NCI-H2196 (cell line): ENCODE data around the gene TRIO.

Experiments
- DNase-seq: peaks from one replicate; lab custom pipeline; 2025; ENCODE audit not compliant: unreplicated experiment; lab: John Stamatoyannopoulos, UW

TRIO gene

DNA sequence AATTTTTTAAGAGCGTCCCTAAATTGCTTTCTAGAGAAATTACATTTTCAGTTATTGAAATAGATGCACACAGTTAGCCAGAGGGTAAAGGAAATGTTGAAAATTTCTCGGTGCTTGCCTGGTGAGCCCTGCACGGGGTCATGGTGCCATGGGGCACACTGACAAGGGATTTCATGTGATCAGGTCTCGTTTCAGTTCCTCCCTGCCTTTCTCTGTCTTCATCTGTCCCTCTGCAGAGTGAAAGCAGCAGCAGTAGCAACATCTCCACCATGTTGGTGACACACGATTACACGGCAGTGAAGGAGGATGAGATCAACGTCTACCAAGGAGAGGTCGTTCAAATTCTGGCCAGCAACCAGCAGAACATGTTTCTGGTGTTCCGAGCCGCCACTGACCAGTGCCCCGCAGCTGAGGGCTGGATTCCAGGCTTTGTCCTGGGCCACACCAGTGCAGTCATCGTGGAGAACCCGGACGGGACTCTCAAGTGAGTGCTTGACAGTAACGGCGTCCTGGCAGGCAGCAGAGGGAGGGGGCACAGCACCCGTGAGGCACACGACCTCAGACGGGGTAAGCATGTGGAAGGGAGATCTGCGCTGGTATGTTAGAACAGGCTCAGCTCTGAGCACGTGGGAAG is 349.3 kb downstream of the TRIO start:
- DNase-seq = no peak

DNA sequence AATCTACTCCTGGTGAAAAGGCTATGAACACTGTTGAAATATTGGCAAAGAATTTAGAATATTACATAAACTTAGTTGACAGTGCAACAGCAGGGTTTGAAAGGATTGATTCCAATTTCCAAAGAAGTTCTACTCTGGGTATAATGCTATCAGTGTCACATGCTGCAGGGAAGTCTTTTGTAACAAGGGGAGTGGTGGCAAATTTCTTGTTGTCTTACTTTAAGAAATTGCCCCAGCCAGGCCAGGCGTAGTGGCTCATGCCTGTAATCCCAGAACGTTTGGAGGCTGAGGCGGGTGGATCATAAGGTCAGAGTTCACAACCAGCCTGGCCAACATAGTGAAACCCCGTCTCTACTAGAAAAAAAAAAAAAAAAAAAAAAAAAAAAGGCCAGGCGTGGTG is 352.2 kb downstream of the TRIO start:
- no peak for DNase-seq

DNA sequence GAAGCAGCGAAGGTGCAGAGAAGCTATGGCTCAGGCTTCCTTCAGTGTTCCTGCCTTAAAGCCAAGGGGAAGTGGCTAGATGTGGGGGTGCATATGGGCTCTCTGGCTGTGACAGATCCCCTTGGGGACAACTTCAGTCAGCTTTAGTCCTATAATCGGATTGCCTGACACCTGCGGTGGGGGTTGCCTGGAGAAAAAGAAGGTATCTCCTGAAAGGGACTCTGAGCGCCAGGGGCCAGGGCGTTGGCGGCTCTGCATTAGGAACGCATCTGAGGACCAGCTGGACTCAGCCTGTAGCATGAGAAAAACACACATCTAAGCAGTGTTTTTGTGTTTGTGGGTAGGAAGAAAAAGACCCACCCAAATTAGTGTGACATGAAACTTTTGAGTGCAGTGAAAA is 354.2 kb downstream of the TRIO start:
- no peak for DNase-seq

DNA sequence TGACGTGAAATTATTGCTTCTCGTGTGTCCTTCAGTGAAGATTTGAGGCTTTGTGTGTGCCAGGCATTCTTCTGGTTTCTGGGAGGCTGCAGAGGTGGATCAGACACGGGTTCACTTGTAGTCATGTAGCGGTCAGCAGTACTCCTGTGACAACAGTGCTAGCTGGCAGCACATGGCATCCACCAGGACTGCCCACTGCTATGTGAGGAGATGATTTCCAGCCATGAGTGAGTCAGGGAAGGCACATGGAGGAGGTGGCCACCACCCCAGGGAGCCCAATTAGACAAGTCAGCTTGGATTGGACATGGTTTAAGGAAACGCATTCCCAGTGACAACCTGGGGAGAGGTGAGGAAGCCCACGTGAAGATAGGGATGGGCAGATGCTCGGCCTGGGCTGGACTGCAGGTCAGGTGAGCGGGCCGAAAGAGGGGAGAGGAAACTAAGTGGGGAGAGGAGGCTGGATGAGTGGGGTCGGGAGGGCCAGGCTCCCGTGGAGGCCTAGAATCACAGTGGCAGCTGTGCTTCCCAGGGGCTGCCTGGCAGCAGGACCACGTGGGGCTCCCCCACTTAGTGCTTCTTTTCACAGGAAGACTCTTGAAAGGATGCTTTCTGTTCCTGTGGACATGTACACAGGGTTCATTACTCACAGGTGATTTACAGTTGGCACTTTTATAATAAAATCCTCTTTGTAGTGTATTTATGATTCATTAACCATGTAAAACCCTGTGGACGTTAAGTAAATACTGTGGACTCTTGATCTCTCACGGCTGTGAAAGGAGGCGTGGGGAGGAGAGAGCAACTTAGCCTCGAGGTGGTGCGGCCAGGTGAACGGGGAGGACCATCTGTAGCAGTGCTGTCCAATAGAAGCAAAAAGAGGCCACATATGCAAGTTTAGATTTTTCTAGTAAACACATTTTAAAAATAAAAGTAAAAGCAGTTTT is 358.5 kb downstream of the TRIO start:
- no peak for DNase-seq

DNA sequence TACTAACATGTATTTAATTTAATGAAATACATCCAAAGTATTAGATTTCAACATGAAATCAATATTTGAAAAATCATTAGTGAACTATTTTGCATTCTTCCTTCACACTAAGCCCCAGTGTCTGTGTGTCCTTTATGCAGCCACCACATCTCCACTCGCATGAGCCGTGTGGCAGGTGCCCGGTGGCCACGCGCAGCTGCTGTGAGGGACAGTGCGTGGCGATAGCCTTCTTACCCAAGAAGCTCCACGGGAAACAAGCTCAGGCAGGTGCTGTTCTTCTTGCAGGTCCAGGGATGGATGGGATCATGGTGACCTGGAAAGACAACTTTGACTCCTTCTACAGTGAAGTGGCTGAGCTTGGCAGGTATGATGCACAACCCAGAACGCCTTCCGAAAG is 359.1 kb downstream of the TRIO start:
- DNase-seq = no peak

DNA sequence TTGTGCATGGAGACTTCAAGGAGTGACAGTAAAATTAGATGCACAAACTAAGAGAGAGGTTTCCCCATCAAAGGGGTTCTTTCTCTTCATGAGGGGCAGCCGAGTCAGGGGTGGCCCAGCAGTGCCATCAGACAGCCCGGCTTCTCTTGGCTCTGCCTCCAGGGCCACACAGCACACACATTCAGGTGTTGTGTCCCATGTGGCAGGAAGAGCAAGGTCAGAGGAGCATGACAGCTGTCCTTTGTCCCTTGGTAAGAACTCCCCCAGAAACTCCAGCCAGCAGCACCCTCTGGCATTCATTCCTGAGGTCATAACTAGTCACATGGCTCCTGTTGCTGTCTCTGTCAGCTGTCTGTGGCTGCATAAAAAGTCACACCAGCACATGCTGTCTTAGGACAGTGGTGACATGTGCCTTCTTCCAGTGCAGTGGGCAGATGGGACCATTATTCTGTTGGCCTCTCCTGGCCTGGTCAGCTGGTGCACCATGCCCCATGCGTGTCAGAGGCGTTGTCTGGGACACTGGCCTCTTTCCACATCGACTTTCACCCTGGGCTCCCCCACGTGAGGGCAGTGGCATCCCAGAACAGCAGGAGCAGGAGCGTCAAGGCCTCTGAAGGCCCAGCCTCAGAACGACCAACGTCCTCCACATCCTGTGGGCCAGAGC is 360.0 kb downstream of the TRIO start:
- no peak for DNase-seq

DNA sequence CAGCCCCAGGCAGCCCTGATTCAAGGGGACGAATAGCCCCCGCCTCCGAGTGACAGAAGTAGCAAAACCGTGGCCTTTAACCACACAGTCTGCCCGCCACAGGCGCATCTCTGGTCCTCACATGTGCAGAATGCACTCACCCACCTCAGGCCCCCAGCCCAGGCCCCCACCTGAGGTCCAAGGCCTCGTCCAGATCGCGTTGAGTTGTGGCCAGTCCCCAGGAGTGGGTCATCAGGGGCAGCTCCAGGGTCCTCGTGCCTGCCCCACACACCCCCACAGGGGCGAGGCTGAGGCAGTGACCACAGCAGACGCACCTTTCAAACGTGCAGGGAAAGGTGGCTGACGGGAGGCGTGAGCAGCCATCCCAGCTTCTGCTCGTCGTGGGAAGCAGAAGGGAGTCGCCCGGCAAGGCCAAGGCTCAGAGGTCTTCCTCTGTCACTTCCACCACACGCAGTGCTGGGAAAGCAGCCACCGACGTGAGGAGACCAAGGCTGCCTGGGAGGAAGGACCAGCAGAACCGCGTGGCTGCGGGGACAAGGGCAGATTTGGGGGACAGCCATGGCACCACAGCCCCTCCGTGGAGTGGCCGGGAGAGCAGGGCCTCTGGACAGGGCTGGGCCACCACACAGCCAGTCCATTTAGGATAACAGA is 360.7 kb downstream of the TRIO start:
- no peak for DNase-seq

DNA sequence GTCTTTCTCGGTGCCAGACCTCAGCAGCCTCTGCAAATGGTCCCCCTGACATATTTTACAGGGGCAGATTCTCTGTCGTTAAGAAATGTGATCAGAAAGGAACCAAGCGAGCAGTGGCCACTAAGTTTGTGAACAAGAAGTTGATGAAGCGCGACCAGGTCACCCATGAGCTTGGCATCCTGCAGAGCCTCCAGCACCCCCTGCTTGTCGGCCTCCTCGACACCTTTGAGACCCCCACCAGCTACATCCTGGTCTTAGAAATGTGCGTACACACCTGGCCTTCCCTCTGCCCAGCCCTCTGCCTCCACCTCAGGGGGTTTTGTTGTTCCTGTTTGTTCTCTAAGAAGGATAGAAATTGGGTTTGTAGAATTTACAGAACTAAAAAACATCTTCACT is 361.2 kb downstream of the TRIO start:
- no peak for DNase-seq

DNA sequence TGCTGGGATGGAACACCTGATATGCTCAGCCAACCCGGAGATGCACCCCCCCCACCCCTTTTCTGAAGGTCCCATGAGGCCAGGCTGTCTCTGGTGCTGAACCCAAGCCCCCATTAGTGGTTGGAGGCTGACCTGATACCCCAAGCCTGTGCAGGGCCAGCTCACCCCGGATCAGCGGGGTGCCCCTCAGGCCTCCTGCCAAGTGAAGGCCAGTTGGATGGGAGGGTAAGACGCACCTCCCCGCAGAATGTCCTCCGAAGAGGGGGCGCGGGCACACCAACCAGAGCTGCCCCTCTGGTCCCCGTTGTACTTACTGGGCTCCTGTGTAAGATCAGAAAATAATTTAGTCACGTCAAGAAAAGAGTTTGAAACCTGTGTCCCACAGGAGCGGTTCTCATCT is 361.7 kb downstream of the TRIO start:
- no peak for DNase-seq

DNA sequence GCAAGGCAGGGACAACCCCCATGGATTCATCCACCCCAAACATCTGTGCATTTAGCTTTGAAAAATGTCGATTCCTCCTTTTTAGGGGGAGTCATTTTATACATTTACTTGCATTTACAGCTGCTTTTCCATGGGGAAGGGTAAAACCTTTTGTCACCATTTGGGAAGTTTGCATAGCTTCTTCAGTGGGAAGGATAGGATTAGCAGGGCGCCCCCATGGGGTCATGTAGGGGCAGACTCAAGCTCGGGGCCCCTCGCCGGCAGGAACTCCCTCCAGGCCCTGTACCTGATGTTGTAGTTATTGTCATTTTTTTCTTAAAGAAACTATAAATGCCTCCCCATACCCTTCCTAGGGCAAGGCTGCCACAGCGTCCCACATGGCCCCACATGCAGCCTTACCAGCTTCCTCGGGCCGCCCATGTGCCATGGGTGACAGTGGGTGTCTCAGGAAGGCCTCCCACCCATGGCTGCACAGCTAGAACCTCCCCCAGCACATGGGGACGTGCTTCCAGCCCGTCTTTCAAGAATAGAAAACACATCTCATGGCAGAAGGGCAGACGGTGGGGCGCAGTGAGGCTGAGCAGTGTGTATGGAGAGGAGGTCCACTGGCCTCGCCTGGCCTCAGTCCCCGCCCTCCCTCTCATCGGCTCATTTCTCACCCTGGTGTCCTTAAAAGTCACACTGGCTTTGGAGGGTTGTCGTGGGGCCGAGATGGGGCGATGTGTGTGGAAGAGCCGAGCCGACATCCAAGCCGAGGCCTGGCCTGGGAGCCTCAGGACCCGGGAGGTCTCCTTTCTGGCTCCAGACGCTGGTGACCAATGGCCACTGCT is 362.4 kb downstream of the TRIO start:
- DNase-seq = no peak

DNA sequence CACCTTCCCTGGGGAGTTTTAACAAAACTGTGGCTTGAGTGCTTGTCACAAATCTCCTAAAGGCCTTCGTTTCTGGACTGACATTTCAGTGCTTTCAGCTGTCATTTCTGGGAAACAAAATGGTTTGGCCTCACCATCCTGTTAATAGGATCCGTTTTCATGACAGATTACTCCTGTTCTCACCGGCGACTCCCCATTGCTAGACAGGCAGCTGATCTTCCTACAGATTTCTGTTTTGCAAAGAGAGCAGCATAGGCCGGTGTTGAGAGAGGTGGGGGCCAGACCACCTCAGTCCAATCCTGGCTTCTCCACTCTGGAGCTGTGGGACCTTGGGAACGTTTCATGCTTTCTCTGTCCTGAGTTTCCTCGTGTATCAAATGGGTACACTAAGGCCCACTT is 363.0 kb downstream of the TRIO start:
- no peak for DNase-seq

DNA sequence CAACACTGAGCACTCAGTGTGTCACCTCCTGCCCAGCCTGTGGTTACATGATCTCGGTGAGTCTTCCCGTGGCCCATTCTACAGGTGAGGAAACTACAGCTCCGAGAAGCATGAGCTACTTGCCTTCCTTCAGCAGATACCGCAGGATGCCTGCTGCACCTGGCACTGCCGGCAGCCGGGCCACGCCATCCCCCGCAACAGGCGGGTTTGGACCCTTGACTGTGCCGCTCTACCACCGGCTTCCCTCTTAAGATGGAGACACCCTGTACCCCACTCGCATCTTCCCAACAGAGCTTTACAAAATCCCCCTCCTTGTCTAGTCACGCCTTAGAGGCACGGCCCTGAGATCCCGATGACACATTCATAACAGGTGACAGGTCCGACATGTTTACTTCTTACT is 363.5 kb downstream of the TRIO start:
- no peak for DNase-seq

DNA sequence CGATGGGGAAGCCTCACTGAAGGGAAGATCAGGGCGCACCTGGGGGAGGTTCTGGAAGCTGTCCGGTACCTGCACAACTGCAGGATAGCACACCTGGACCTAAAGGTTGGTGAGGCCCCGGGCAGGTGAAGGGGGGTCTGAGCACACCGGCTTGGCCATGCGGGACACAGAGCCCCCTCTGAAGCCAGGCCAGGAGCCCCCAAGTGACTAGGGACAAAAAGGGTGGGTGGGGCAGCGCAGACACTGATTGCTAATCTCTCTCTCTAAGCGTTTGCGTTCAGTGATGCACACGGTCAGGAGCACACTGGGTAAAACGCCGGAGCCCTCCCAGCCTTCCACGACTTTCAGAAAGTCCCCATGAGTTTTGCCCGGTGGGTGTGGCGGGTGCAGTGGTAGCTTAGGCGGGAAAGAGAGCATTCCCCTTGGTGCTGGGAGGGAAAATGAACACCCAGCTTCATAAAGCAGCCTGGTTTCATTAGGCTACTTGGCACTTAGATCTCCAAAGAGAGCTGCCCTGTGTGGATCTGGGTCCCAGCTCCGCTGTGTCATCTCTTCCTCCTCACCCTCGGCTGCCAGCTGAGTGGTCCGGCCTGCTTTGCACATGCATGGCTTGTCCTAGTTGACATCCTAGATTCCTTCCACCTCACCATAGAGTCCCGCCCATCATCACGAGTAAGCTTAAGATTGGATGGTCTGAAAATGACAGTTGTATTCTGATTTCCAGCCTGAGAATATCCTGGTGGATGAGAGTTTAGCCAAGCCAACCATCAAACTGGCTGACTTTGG is 364.2 kb downstream of the TRIO start:
- DNase-seq = no peak

DNA sequence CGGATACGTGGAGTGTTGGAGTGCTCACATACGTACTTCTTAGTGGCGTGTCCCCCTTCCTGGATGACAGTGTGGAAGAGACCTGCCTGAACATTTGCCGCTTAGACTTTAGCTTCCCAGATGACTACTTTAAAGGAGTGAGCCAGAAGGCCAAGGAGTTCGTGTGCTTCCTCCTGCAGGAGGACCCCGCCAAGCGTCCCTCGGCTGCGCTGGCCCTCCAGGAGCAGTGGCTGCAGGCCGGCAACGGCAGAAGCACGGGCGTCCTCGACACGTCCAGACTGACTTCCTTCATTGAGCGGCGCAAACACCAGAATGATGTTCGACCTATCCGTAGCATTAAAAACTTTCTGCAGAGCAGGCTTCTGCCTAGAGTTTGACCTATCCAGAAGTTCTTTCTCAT is 364.9 kb downstream of the TRIO start:
- DNase-seq = no peak

DNA sequence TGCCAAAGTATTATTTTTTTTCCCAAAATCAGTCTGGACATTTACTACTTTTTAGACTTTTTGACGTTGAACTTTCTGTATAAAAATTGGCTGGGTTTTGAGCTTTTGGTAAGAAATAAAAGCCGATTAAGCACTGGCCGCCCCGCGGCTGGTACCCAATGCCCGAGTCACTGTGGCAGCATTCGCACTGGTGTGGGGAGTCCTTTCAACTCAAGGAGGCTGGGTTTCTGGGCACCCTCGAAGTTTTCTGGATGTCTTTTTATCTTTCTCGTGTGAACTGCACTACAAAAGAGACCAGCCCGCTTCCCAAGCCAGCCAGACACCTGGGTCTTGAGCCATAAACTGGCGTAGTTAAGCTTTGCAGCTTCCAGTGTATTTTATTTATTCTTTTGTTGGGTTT is 366.4 kb downstream of the TRIO start:
- no peak for DNase-seq

DNA sequence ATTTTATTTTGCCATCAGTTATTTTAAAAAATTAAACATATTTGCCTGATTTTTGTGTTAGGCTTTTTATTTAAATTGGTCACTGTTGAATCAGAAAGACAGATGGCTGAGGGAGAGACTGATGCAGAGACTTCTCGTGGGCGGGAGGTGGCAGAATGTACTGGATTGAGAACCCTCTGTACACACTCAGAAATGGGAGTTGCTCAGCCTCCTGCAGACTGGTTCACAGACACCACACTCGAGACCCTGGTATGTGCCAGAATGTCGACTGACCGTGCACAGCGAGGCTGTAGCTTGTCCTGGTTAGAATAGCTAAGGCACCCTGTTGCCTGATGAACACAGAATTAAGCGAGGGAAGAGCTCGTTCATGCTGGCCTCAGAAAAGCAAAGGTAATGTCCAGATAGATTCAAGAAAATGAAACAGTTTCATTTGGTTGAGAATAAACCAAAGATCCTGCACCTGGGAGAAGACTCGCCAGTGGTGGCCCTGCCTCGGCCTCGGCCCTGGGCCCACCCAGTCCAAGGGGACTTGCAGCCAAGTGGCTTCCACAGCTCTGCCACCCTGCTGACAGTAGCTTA is 367.1 kb downstream of the TRIO start:
- no peak for DNase-seq

DNA sequence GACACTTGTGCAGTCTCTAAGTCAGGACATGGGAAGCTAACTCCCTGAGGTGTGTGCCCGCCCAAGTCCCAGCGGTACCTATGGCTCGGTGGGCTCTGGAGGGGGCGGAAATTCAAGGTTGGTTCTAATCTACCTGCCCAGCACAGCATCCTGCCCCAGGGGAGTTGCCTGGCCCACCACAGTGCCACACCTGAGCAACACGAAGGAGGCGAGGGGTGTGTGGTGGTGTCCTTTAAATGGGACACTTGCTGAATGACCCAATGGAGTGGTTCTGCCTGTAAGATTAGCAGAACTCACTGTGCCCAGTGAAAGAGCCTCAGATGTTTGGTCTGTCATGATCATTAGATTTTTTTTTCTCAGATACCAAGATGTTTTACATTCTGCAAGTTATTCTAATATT is 367.7 kb downstream of the TRIO start:
- no peak for DNase-seq

DNA sequence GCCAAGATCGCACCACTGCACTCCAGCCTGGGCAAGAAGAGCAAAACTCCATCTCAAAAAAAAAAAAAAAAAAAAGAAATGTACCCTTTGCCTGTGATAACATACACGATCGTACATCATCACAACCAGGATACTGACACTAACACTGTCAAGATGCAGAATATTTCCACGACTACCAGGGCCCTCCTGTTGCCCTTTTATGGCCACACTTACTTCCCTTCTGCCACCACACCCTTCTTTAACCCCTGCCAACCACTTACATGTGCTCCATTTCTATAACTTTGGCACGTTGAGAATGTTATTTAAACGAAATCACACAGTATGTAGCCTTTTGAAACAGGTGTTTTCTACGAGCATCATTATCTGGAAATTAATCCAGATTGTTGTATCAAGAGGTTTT is 369.4 kb downstream of the TRIO start:
- no peak for DNase-seq

DNA sequence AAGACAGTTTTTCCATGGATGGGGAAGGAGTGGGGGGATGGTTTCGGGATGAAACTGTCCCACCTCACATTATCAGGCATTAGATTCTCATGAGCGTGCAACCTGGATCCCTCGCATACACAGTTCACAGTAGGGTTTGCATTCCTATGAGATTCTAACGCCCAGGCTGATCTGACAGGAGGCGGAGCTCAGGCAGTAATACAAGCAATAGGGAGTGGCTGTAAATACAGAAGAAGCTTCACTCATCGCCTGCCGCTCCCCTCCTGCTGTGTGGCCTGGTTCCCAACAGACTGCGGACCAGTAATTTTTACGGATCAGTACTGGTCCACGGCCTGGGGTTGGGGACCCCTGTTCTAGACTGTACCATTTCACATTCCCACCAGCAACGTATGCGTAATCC is 370.1 kb downstream of the TRIO start:
- DNase-seq = no peak

DNA sequence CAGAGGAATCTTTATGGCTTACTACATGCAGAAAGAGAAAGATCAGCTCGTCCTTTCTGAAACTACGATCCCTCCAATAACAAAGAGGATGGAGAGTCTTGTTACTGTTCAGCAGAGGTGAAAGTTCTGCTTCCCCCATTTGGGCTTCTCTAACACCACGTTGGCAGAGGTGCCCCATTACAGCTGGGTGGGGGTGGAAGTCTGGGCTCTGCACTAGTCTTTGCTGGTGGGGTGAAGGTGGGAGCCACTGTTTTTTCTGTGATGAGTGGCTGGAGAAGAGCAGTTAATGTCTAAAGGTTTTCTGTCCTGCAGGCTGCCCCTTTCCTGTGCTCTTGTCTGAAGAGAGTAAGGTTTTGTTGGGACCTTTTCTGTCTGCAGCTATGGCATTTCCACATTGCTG is 373.8 kb downstream of the TRIO start:
- DNase-seq = no peak
